Endothelial cell of umbilical vein (primary cell): Measurements from ENCODE around the gene PTPRD. TPM values are rescaled to one million over a fixed set of nuclear protein-coding genes. Genes with fewer than 3 reads are reported as not detected.

ENCODE experiments used
- BruUV-seq: library from RNA; stranded (reverse); fragments of 400-500 nt; replicated peaks from 2 replicates; lab custom pipeline; 2021; lab: Mats Ljungman, UMichigan
- CTCF ChIA-PET: fragments of 300-600, 350-600 bp; sonication (Branson Sonifier 250); formaldehyde crosslinking; loops from one replicate; lab custom pipeline; 2021; ENCODE audit warnings: antibody characterized with exemption, inconsistent platforms; lab: Charles Lee
- POLR2A ChIA-PET: fragments of 300-600, 350-600 bp; sonication (Branson Sonifier 250); formaldehyde crosslinking; loops from one replicate; lab custom pipeline; 2021; ENCODE audit warnings: antibody characterized with exemption, inconsistent platforms; lab: Charles Lee
- DNase-seq: peaks from one replicate; pipeline ENCODE4 v3.0.0-alpha.2; 2011; ENCODE audit warnings: low read depth, low spot score
- FAIRE-seq: peaks from 2 replicates; lab custom pipeline; 2011; peaks lifted over from hg19 to GRCh38; lab: Jason Lieb, UNC
- H2AFZ ChIP-seq: 2 replicates; pipeline ENCODE4 v1.6.0; 2012; ENCODE audit warnings: low read depth, low read length, control low read depth, inconsistent platforms
- H3K27ac ChIP-seq: 2 replicates; pipeline ENCODE4 v1.5.1; 2011; ENCODE audit warnings: low read depth, mild to moderate bottlenecking, control low read depth, low read length, moderate library complexity; ENCODE audit not compliant: insufficient read depth
- H3K27me3 ChIP-seq, 2 experiments: 2 replicates each; pipeline versions ENCODE4 v1.6.0 to v1.6.1; 2011; ENCODE audit warnings: low read length in 2 of 2, mixed read lengths in 1 of 2; ENCODE audit not compliant: control insufficient read depth in 2 of 2, insufficient read depth in 2 of 2
- H3K36me3 ChIP-seq, 2 experiments: 2 replicates in 1 of 2; 3 replicates in 1 of 2; pipeline ENCODE4 v1.5.1; 2011; ENCODE audit warnings: low read length in 2 of 2, mild to moderate bottlenecking in 1 of 2, moderate library complexity in 1 of 2; ENCODE audit not compliant: control insufficient read depth in 2 of 2, insufficient read depth in 2 of 2; ENCODE audit errors: extremely low read depth in 1 of 2
- H3K4me1 ChIP-seq: 3 replicates; pipeline ENCODE4 v1.5.1; 2011; ENCODE audit warnings: mild to moderate bottlenecking, low read length; ENCODE audit not compliant: control insufficient read depth, insufficient read depth; ENCODE audit errors: extremely low read depth
- H3K4me2 ChIP-seq: 2 replicates; pipeline ENCODE4 v1.6.1; 2011; ENCODE audit warnings: low read length, control low read depth, mixed read lengths; ENCODE audit not compliant: insufficient read depth
- H3K4me3 ChIP-seq, 3 experiments: fragments of 200-600 bp in 1 of 3; sonication (generic), shearing (Covaris generic) in 1 of 3; replicated peaks in 1 of 3; 2 replicates each; pipeline ENCODE4 v1.5.1; 2011 to 2016; ENCODE audit warnings: control low read depth in 3 of 3, low read length in 3 of 3, mild to moderate bottlenecking in 2 of 3, inconsistent platforms in 1 of 3, low read depth in 1 of 3, moderate library complexity in 1 of 3; ENCODE audit not compliant: insufficient read depth in 1 of 3
- H3K79me2 ChIP-seq: 2 replicates; pipeline ENCODE4 v1.6.0; 2012; ENCODE audit warnings: low read length, inconsistent platforms; ENCODE audit not compliant: control insufficient read depth, insufficient read depth
- H3K9ac ChIP-seq: replicated peaks from 2 replicates; pipeline ENCODE3; 2011; ENCODE audit warnings: low read length, control low read depth; ENCODE audit not compliant: insufficient read depth; ENCODE audit errors: extremely low read depth
- H3K9me1 ChIP-seq: replicated peaks from 3 replicates; pipeline ENCODE4 v1.6.0; 2011; ENCODE audit warnings: mild to moderate bottlenecking, low read length; ENCODE audit not compliant: control insufficient read depth, insufficient read depth; ENCODE audit errors: extremely low read depth
- H3K9me3 ChIP-seq: replicated peaks from 2 replicates; pipeline ENCODE4 v1.5.1; 2012; ENCODE audit warnings: low read length, inconsistent platforms; ENCODE audit not compliant: control insufficient read depth, insufficient read depth
- H4K20me1 ChIP-seq: replicated peaks from 2 replicates; pipeline ENCODE3; 2011; ENCODE audit warnings: mild to moderate bottlenecking, low read length; ENCODE audit not compliant: control insufficient read depth, insufficient read depth; ENCODE audit errors: extremely low read depth
- EZH2 ChIP-seq: IDR thresholded peaks from 2 replicates; pipeline ENCODE4 v1.6.1; 2012; ENCODE audit warnings: borderline replicate concordance, low read depth, mild to moderate bottlenecking, moderate library complexity, low read length, inconsistent platforms; ENCODE audit not compliant: severe bottlenecking
- FOS ChIP-seq: IDR thresholded peaks from 2 replicates; pipeline ENCODE4 v1.6.1; 2011; ENCODE audit warnings: mild to moderate bottlenecking, low read length, moderate library complexity, borderline replicate concordance; ENCODE audit not compliant: insufficient read depth
- GATA2 ChIP-seq: IDR thresholded peaks from 2 replicates; pipeline ENCODE4 v1.7.0; 2011; ENCODE audit warnings: low read depth, mild to moderate bottlenecking, moderate library complexity, mixed read lengths, low read length; ENCODE audit not compliant: insufficient read length, insufficient read depth
- JUN ChIP-seq: IDR thresholded peaks from 2 replicates; pipeline ENCODE4 v1.6.1; 2011; ENCODE audit warnings: borderline replicate concordance, low read depth; ENCODE audit not compliant: insufficient read length, insufficient read depth
- MYC ChIP-seq: IDR thresholded peaks from one replicate; pipeline ENCODE4 v1.6.1; 2011; ENCODE audit warnings: mild to moderate bottlenecking, low read depth, low read length
- POLR2A ChIP-seq: IDR thresholded peaks from 2 replicates; pipeline ENCODE4 v1.6.1; 2012; ENCODE audit warnings: low read depth, mild to moderate bottlenecking, control low read depth, low read length
- POLR2AphosphoS5 ChIP-seq: IDR thresholded peaks from 2 replicates; pipeline ENCODE4 v1.6.1; 2012; ENCODE audit warnings: low read depth, mild to moderate bottlenecking, control low read depth, low read length, moderate library complexity; ENCODE audit not compliant: insufficient read depth
- dilution Hi-C: fragments of 300-500 bp; cut with MboI; formaldehyde crosslinking; loops from one replicate; pipeline ENCODE4 v1.15.0; 2019; ENCODE audit warnings: low sequenced_read_pairs; ENCODE audit not compliant: extremely low pct_ligation_motif_present
- intact Hi-C: fragments of 100-400 bp; cut with micrococcal nuclease; formaldehyde crosslinking; loops from one replicate; pipeline ENCODE4 v1.10.0; 2022
- polyA plus RNA-seq, 4 experiments: library from polyadenylated mRNA; depleted of rRNA in 3 of 4; stranded (reverse) in 3 of 4; unstranded in 1 of 4; fragments of >200 nt; gene quantifications; 2 replicates each; pipeline versions ENCODE4 v1.2.1 to v1.2.3, GENCODE V29; 2011 to 2012; ENCODE audit warnings: missing spikeins in 1 of 4
- total RNA-seq: library from RNA; stranded (reverse); gene quantifications from 2 replicates; pipeline ENCODE4 v1.2.3, GENCODE V29; 2021
- TF ChIP-seq, protein P1 (sequence below), 2 donors: IDR thresholded peaks; 1 replicate in 1 of 2; 2 replicates in 1 of 2; pipeline ENCODE4 v1.5.1; 2011; ENCODE audit warnings: low read length in 2 of 2, mild to moderate bottlenecking in 2 of 2, moderate library complexity in 2 of 2, control low read depth in 1 of 2, inconsistent platforms in 1 of 2, low read depth in 1 of 2; ENCODE audit not compliant: insufficient read depth in 1 of 2; ENCODE audit errors: extremely low read depth in 1 of 2
- TF ChIP-seq, protein P2 (sequence below): IDR thresholded peaks from 2 replicates; pipeline ENCODE4 v1.6.1; 2011; ENCODE audit not compliant: insufficient read depth, insufficient read length

Gene PTPRD
- total and polyA plus RNA-seq, 2 donors (not counting 3 experiments of a cell fraction or from before 2014, with no cell fraction given) = 5.5 to 5.7 TPM

DNA sequence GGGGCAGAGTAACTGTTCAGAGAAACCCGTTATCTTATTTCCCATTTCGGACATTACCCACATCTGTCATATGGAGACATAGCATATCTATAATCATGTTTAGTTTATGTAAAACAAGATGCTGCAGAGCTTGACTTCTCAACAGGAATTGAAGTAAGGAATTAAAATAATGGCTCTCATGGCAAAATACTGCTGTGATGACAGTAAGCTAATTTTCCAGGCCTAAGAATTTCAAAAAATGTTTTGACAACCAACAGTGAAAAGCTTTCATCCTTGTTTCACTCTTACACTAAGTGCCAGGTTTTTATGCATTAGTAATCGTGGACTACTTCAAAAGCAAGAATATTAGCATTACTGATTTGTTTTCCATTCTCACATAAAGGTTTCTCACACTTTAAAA is 518.2 kb downstream of the PTPRD start:
- Histone ChIP-seq H3K79me2 (no peaks in the 10 kb centered on the region), H3K9ac (no peak overlapping the region), H3K9me3 (no peaks in the 10 kb centered on the region), H3K9me1 (no peaks in the 10 kb centered on the region), H2AFZ (no peak overlapping the region), H4K20me1 (no peaks in the 10 kb centered on the region), H3K4me2 (no peak overlapping the region), H3K27ac (no peak overlapping the region), H3K4me1 (no peaks in the 10 kb centered on the region), H3K27me3 (no peaks in the 10 kb centered on the region), H3K4me3 (no peak overlapping the region), H3K36me3 (no peaks in the 10 kb centered on the region)
- dilution Hi-C loops = no loop called here
- no peak for DNase-seq
- intact Hi-C loops = no loop called here
- FAIRE-seq = no peak
- no TSS peak for BruUV-seq
- TF ChIP-seq GATA2 (no peak), POLR2A (no peak), POLR2AphosphoS5 (no peak), MYC (no peak), FOS (no peak), EZH2 (no peak), JUN (no peak)
- TF ChIP-seq, protein P1, sequence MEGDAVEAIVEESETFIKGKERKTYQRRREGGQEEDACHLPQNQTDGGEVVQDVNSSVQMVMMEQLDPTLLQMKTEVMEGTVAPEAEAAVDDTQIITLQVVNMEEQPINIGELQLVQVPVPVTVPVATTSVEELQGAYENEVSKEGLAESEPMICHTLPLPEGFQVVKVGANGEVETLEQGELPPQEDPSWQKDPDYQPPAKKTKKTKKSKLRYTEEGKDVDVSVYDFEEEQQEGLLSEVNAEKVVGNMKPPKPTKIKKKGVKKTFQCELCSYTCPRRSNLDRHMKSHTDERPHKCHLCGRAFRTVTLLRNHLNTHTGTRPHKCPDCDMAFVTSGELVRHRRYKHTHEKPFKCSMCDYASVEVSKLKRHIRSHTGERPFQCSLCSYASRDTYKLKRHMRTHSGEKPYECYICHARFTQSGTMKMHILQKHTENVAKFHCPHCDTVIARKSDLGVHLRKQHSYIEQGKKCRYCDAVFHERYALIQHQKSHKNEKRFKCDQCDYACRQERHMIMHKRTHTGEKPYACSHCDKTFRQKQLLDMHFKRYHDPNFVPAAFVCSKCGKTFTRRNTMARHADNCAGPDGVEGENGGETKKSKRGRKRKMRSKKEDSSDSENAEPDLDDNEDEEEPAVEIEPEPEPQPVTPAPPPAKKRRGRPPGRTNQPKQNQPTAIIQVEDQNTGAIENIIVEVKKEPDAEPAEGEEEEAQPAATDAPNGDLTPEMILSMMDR (IDR thresholded peaks at IDR 0.05; ENCODE audit: extremely low read depth in 1 of 2, insufficient read depth in 1 of 2, low read depth in 1 of 2, low read length in 2 of 2) = no peak
- TF ChIP-seq, protein P2, sequence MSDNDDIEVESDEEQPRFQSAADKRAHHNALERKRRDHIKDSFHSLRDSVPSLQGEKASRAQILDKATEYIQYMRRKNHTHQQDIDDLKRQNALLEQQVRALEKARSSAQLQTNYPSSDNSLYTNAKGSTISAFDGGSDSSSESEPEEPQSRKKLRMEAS = no peak
- CTCF ChIA-PET = interaction anchor here (1.1 to 1.4 kb wide), 2 partner anchors 11 to 17 kb away, joined by 3 to 4 read pairs; no protein-coding TSS in a partner anchor
- POLR2A ChIA-PET = no interaction called here
